ENCODE results near the gene FGFR2.

The FGFR2 gene

DNA sequence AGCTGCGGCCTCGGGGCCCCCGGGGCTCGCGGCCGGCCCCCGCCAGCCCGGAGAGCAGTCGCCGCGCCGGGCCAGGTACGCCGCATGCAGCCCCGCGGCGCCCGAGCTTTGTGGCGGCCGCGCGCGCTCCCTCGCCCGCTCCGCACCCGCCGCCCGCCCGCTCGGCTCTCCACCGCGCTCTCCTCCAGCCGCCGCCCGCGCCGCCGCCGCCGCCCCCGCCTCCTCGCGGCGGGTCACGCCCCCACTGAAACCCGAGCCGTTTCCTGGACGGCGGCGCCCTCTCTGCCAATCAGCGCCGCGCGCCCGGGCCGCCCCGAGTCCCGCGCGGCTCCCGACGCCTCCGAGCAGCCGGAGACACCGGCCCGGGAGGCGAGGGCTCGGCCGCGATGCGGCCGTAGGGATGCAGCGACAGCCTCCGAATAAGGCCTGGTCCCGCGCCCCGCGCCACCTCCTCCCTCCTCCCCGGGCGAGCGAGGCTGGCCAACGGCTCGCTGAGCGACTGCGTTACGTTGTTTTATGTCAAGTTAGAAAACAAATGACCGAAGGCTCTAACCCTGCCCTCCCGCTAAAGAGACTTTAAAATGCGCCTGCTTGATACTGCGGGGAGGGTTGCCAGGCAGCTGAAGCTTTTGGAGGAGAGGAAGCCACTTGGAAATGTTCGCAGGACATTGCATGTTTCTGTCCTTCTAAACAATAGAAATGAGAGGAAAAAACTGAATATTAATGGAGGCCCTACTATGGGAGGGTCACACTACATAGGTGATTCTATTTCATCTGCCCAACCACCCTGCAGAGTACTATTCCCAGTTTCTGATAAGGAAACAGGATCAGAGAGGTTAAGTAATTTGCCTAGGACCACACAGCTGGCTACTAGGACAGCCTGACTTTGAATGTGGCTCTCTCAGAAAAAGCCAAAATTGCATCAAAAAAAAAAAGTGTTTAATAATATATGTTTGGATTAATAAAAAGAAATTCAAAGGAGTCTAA is at the start of gene FGFR2:
Gene FGFR2, minus strand, starts transcription at position 182 of the 987 bp plus-strand sequence. CDS start 4,627 bp downstream, outside the sequence.
- in situ Hi-C loops (cut with MboI; ENCODE audit: low pct_unique_long_range_greater_than_20kb, low sequenced_read_pairs, unreplicated experiment) = no loop called here
- DNase-seq (ENCODE audit: low spot score) = peak; percentile 78
- TF ChIP-seq, protein P1, sequence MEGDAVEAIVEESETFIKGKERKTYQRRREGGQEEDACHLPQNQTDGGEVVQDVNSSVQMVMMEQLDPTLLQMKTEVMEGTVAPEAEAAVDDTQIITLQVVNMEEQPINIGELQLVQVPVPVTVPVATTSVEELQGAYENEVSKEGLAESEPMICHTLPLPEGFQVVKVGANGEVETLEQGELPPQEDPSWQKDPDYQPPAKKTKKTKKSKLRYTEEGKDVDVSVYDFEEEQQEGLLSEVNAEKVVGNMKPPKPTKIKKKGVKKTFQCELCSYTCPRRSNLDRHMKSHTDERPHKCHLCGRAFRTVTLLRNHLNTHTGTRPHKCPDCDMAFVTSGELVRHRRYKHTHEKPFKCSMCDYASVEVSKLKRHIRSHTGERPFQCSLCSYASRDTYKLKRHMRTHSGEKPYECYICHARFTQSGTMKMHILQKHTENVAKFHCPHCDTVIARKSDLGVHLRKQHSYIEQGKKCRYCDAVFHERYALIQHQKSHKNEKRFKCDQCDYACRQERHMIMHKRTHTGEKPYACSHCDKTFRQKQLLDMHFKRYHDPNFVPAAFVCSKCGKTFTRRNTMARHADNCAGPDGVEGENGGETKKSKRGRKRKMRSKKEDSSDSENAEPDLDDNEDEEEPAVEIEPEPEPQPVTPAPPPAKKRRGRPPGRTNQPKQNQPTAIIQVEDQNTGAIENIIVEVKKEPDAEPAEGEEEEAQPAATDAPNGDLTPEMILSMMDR (IDR thresholded peaks at IDR 0.05; ENCODE audit: extremely low read depth, insufficient read depth, missing control alignments) = no peak

GRCh38 chr10:121647401-121647800 is 49.2 kb upstream of the FGFR2 start:
- DNase-seq (ENCODE audit: low spot score) = no peak
- TF ChIP-seq, protein P1 (IDR thresholded peaks at IDR 0.05; ENCODE audit: extremely low read depth, insufficient read depth, missing control alignments) = no peak
- in situ Hi-C loops (cut with MboI; ENCODE audit: low pct_unique_long_range_greater_than_20kb, low sequenced_read_pairs, unreplicated experiment) = no loop called here

- in situ Hi-C loops (cut with MboI; ENCODE audit: low pct_unique_long_range_greater_than_20kb, low sequenced_read_pairs, unreplicated experiment) = no loop called here
- no peak for DNase-seq (ENCODE audit: low spot score)
- TF ChIP-seq, protein P1 (IDR thresholded peaks at IDR 0.05; ENCODE audit: extremely low read depth, insufficient read depth, missing control alignments) = no peak
These were observed 47.5 kb upstream of the FGFR2 start for GRCh38 chr10:121645696-121646095.

GRCh38 chr10:121644501-121644900 is 46.3 kb upstream of the FGFR2 start:
- TF ChIP-seq, protein P1 (IDR thresholded peaks at IDR 0.05; ENCODE audit: extremely low read depth, insufficient read depth, missing control alignments) = no peak
- no peak for DNase-seq (ENCODE audit: low spot score)
- in situ Hi-C loops (cut with MboI; ENCODE audit: low pct_unique_long_range_greater_than_20kb, low sequenced_read_pairs, unreplicated experiment) = no loop called here

DNA sequence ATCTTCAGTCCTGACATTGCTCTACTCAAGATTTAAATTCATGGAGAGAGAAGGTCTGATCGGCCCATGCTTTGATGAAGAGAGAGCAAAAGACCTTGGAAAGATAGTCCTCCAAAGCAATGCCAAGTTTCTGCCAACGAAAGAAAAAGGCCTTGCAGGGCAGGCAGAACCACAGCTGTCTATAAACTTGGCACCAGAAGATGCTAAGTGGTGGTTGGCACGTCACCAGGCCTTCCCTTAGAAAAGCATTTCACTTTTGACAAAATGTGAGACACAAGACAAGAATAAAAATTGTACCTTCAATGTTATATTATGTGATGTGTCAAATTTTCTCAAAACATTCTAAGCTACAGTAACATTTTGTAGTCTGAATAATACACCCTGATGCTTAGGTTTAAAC is 42.0 kb upstream of the FGFR2 start:
- TF ChIP-seq, protein P1 (IDR thresholded peaks at IDR 0.05; ENCODE audit: extremely low read depth, insufficient read depth, missing control alignments) = no peak
- DNase-seq (ENCODE audit: low spot score) = no peak
- in situ Hi-C loops (cut with MboI; ENCODE audit: low pct_unique_long_range_greater_than_20kb, low sequenced_read_pairs, unreplicated experiment) = no loop called here

DNA sequence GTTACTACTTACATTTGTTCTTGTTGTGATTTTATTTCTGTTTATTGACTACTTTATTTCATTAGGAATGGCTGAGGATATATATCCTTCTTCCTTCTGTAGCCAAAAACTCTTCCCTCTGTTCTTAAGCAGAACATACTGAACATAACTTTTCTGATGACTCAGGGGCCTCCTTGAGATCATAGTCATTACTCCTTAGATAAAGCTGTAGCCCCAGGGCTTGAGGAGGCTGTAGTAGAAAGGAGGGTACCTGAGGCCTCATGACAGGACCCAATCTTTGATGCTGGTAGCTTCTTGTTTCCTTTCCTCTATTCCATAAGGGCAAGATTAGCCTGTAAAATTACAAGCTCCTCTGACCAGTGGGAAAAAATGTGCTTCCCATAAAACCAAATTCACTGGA is 41.2 kb upstream of the FGFR2 start:
- in situ Hi-C loops (cut with MboI; ENCODE audit: low pct_unique_long_range_greater_than_20kb, low sequenced_read_pairs, unreplicated experiment) = no loop called here
- TF ChIP-seq, protein P1 (IDR thresholded peaks at IDR 0.05; ENCODE audit: extremely low read depth, insufficient read depth, missing control alignments) = no peak
- DNase-seq (ENCODE audit: low spot score) = no peak

Measured in GM13977 (cell line).